Measurements from ENCODE around the gene PLCXD1.

The PLCXD1 gene

DNA sequence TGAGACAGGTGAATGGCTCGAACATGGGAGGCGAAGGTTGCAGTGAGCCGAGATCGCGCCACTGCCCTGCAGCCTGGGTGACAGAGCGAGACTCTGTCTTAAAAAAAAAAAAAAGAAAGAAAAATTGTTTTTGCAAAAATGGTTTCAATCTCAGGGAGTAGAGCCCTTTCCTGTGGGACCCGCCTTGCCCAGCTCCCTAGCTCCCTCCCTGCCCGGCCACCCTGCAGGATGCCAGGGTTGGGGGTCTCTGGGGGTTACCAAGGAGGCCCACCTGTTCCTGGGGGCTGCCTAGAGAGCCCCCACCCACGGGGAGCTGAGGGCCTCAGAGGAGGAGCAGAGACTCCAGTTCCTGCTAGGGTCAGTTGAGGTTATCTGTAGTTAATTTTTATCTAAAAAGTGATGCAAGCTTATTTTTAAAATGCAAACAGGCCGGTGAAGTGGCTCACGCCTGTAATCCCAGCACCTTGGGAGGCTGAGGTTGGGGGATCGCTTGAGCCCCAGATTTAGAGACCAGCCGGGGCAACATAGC is 18.7 kb upstream of the PLCXD1 start:
- TF ChIP-seq GATA2 (IDR thresholded peaks at IDR 0.05; ENCODE audit: low read depth, low read length) (no peak), GATA3 (IDR thresholded peaks at IDR 0.05; ENCODE audit: low read depth, low read length) (no peak)

DNA sequence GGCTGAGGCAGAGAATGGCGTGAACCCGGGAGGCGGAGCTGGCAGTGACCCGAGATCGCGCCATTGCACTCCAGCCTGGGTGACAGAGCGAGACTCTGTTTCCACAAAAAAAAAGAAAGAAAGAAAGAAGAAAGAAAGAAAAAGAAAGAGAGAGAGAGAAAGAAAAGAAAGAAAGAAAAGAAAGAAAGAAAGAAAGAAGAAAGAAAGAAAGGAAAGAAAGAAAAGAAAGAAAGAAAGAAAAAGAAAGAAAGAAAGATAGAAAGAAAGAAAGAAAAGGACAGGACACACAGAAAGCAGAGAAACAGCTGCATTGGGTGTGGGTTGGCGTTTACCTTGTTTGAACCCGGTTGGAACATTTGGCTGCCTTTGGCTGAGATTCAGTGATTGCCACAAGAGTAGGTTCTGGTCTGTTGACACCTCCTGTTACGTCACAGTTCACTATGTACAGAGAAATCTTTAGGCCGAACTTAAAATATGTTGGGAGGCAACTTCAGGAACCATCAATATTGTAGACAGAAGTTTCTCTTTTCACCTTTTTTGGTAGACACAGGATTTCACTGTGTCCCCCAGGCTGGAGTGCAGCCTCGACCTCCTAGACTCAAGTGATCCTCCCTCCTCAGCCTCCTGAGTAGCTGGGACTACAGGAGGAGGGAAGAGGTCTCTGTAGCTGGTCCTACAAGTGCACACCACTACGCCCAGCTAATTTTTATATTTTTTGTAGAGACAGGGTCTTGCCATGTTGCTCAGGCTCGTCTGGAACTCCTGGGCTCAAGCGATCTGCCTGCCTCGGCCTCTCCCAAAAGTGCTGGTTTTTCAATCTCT is 16.3 kb upstream of the PLCXD1 start:
- no peak for TF ChIP-seq GATA3 (IDR thresholded peaks at IDR 0.05; ENCODE audit: low read depth, low read length)

DNA sequence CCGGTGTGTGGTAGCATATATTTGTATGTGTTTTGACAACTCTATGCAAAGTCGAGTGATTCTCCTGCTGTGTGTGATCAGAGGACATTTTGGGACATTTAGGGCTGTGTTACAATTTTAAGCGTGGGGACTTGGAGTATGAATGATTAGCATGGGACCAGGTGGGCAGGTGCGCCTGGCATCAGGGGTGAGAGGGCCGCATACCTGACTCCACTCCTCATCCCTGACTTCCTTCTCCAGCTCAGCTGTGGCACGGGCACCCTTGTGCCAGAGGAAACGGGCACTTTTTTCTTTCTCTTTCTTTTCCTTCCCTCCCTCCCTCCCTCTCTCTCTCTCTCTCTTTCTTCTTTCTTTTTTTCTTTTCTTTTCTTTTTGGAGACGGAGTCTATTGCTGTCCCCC is 15.7 kb upstream of the PLCXD1 start:
- TF ChIP-seq GATA2 (IDR thresholded peaks at IDR 0.05; ENCODE audit: low read depth, low read length): no peak
- TF ChIP-seq GATA3 (IDR thresholded peaks at IDR 0.05; ENCODE audit: low read depth, low read length): no peak

DNA sequence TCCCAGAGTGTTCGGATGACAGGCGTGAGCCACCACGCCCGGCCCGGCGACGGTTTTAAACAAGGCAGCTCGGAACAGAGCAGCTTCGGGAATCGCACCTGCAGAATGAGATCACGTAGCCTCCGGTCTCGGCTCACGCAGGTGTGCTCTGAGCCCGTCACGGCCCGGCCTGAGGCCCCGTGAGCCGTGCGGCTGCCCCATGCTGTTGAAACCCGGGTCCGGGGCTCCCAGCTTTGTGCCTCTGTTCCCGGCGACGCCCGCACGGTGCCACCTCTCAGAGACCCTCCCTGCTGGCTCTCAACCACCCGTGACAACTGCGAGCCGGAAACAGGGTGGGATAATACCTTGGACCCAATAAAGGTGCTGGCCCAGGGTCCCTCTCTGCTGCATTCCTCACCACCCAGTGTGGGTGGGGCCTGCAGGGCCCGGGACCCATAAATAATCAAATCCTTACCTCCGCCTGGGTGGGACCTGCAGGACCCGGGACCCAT is 13.4 kb upstream of the PLCXD1 start:
- TF ChIP-seq GATA3 (IDR thresholded peaks at IDR 0.05; ENCODE audit: low read depth, low read length) (no peak), GATA2 (IDR thresholded peaks at IDR 0.05; ENCODE audit: low read depth, low read length) (no peak)

DNA sequence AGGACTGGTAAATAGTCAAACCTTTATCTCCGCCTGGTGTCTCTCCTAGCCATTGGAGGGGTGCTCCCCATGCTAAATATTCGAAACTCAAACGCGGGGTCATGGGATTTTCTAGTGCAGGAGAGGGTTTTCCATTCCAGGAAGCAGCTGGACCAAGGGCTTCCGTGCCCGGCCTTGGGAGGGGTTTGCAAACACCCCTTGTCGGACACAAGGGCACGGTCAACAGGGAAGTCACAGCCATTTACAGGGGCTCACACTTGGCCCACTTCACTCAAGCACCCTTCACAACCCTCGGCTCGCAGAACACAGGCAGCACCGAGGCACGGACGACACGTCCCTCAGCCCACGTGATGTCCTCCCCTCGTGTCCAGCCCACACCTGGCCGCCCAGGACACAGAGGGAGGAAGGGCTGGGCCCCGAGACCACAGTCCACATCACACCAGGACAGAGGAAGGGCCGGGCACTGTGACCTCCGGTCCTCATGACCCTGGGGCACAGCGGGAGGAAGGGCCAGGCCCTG is 10.3 kb upstream of the PLCXD1 start:
- TF ChIP-seq GATA3 (IDR thresholded peaks at IDR 0.05; ENCODE audit: low read depth, low read length) (no peak), GATA2 (IDR thresholded peaks at IDR 0.05; ENCODE audit: low read depth, low read length) (no peak)

DNA sequence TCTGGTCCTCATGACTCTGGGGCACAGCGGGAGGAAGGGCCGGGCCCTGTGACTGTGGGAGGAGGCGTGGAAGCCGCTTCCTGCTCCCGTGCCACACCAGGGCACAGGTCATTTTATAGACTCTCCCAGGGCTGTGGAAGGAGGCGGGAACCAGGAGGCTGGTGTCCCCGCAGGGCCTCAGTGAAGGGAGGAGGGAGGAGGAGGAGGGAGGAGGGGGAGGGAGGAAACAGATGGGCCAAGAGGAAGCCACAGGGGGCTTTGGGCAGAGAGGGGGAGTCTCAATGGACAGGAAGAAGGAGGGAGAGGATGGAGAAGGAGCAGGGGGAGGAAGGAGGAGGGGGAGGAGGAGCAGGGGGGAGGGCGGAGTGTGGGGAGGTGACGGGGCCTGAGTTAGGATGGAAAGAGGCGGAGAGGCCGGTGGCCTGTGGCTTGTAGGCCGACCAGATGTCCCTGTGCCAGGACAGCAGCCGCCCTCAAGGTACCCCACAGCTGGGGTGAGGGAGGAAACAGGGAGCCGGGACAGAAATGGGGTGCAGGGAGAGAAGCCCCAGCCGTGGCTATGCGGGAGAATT is 6.2 kb upstream of the PLCXD1 start:
- TF ChIP-seq GATA3 (IDR thresholded peaks at IDR 0.05; ENCODE audit: low read depth, low read length): no peak
- no peak for TF ChIP-seq GATA2 (IDR thresholded peaks at IDR 0.05; ENCODE audit: low read depth, low read length)

DNA sequence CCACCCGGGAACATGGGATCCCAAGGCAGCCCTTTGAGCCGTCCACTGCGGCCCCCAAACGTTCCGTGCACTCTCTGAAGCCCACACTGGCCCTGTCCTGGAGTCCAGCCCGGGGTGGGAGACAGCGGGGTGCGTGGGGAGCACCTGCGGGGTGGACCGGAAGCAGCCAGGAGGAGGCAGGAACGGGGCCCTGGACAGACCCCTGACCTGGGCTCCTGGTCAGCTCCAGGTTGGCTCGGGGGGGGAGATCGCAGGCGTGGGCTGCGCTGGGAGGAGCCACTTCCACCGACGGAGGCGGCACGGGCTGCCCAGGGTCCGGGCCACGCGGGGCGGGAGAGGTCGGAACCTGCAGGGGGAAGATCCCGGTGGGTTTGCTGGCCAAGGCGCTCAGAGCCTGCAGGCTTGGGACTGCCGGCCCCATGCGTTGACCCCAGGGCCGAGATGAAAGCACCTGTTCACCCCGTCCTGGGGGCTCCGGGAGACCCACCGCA is 5.7 kb upstream of the PLCXD1 start:
- TF ChIP-seq GATA3 (IDR thresholded peaks at IDR 0.05; ENCODE audit: low read depth, low read length): no peak
- no peak for TF ChIP-seq GATA2 (IDR thresholded peaks at IDR 0.05; ENCODE audit: low read depth, low read length)

DNA sequence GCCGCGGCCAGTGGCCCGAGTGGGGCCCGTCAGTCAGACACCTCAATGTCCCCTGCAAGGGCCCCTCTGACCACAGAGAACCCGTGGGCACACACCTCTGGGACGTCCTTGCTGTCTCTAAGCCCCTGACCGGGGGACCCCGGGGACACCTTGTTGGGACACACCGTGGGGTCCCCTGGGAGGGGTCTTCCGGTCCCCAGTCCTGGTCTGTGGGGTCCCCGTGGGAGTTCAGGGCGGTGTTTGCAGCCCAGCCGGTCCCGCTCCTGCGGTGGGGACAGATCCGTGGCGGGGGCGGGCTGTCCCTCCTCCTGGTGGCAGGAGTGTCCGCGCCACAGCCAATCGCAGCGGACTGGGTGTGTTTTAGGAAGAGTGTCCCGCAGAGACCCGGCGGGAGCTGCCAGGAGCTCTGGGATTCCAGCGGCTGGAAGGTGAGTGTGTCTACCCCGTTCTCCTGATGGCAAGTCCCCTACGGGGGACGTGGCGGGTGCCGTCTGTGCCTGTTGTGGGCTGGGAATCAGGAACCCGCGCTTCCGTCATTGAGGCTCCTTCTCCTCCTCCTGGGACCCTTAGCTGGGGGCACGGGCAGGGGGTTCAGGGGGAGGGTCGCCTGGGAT is 5.1 kb upstream of the PLCXD1 start:
- TF ChIP-seq GATA2 (IDR thresholded peaks at IDR 0.05; ENCODE audit: low read depth, low read length) (no peak), GATA3 (IDR thresholded peaks at IDR 0.05; ENCODE audit: low read depth, low read length) (no peak)

DNA sequence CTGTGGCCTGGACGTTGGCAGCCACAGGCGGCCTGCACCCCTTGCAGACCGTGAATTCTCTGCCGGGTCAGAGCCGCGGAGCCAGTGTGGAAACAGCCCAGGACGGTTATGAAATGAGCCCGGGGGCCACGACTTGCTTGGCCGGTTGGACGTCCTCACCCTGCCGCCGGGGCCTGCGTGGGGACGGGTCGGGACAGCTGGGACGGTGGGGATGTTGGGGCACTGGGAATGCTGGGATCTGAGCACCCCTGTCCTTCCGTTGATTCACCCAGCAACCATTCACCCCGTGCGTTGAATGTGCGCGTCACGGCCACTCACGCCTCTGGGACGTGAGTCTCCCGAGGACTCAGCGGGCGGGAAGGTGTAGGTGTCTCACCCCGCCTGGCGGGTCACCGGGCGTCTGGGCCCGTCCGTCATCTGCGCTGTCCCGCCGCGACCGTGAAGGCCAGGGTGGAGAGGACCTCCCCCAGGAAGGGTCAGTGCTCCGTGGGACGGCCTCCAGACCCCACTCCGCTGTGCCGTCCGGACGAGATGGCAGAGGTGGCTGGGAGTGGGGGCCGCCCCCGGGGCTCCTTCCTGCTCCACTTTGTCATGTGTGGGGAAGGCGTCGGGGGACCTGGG is 4.5 kb upstream of the PLCXD1 start:
- TF ChIP-seq GATA2 (IDR thresholded peaks at IDR 0.05; ENCODE audit: low read depth, low read length) (no peak), GATA3 (IDR thresholded peaks at IDR 0.05; ENCODE audit: low read depth, low read length) (no peak)

DNA sequence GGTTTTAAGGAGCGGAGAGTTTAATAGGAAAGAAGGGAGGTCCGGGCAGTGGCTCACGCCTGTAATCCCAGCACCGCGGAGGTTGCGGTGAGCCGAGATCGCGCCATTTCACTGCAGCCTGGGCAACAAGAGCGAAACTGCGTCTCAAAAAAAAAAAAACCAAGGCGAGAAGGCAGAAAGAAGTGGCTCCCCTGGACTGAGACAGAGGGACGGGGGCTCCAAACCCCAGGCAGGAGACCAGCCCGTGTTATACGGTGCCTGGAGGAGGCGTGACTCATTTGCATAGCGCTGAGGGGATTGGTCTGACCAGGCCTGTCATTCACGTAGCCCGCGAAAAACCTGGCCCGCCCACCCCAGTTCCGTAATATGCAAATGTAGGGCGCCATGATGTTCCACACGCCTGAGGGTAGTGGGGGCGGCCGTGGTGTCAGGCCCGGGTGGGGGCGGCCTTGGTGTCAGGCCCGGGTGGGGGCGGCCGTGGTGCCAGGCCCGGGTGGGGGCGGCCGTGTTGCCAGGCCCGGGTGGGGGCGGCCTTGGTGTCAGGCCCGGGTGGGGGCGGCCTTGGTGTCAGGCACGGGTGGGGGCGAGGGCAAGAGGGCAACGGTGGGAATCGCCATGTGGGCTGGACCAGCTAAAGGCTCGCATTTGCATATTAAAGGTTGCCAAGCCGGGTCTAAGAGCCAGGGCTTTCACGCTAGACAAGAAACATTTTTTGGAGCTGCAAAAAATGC is 2.1 kb downstream of the PLCXD1 start:
- TF ChIP-seq GATA3 (IDR thresholded peaks at IDR 0.05; ENCODE audit: low read depth, low read length): no peak
- TF ChIP-seq GATA2 (IDR thresholded peaks at IDR 0.05; ENCODE audit: low read depth, low read length): no peak

DNA sequence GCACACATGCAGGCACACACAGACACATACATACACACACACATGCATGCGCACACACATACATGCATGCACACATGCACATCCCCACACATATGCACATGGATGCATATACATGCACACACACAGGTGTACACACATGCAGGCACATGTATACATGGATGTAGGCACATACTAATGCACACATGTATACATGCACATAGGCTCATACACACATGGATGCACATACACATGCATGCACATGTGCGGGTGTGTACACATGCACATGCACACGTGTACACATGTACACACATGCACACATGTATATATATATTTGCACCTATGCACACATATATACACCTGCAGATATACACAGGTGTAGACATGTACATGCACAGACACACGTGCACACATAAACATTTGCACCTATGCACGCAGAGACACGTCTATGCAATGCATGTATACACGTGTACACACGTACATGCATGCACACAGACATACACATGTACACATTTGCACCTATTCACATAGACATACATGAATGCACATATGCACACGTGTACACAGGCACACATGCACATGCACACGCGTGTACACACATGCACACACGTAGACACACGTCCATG is 4.0 kb downstream of the PLCXD1 start:
- TF ChIP-seq GATA2 (IDR thresholded peaks at IDR 0.05; ENCODE audit: low read depth, low read length) (no peak), GATA3 (IDR thresholded peaks at IDR 0.05; ENCODE audit: low read depth, low read length) (no peak)

DNA sequence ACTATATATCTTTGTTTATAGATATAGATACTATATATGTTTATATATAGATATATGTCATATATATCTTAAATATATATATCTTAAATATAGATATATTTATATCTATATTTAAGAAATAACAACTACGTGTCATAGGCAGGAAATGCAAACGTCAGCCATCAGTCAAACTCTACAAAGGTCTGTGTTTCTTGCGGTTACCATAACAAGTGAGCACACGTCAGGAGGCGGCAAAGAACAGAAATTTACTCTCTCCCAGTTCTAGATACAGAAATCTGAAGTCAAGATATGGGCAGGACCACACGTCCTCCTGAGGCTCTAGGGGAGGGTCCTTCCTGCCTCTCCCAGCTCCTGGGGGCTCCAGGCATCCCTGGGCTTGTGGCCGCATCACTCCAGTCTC is 6.5 kb downstream of the PLCXD1 start:
- no peak for TF ChIP-seq GATA3 (IDR thresholded peaks at IDR 0.05; ENCODE audit: low read depth, low read length)
- TF ChIP-seq GATA2 (IDR thresholded peaks at IDR 0.05; ENCODE audit: low read depth, low read length): no peak

DNA sequence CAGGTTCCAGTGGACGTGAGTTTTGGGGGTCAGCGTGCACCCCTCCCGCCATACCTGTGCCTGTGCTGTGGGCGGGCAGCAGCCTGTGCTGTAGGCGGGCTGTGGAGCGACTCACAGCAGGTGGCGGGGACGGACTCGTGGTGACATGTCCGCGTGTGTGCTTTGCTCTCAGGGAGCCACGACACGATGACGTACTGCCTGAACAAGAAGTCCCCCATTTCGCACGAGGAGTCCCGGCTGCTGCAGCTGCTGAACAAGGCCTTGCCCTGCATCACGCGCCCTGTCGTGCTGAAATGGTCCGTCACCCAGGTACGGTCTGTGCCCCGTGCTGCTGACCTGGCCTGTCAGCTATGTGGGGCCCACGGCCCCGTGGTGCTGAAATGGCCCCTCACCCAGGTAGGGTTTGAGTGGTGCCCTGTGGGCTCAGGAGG is 7.4 kb downstream of the PLCXD1 start:
- TF ChIP-seq GATA2 (IDR thresholded peaks at IDR 0.05; ENCODE audit: low read depth, low read length) (no peak), GATA3 (IDR thresholded peaks at IDR 0.05; ENCODE audit: low read depth, low read length) (no peak)

Data from SH-SY5Y (cell line).